Fibroblast of villous mesenchyme (primary cell): ENCODE results near the gene TAPT1. TPM values are rescaled to one million over a fixed set of nuclear protein-coding genes. Genes with fewer than 3 reads are reported as not detected.

ENCODE experiments used
- DNase-seq: peaks from one replicate; pipeline ENCODE4 v3.0.0-alpha.2; 2010; ENCODE audit warnings: low read depth
- H3K4me3 ChIP-seq: 2 replicates; pipeline ENCODE4 v1.5.1; 2011; ENCODE audit warnings: low read depth, mild to moderate bottlenecking, low read length
- total RNA-seq: library from RNA; depleted of rRNA; stranded (reverse); fragments of >200 nt; gene quantifications from 2 replicates; pipeline ENCODE4 v1.2.3, GENCODE V29; 2012
- TF ChIP-seq, protein P1 (sequence below): IDR thresholded peaks from 2 replicates; pipeline ENCODE4 v1.5.1; 2012; ENCODE audit warnings: low read depth, mild to moderate bottlenecking, low read length; ENCODE audit not compliant: insufficient read depth

Gene TAPT1
- total RNA-seq, 1 donor, result 28.5 TPM

GRCh38 chr4:16226816-16227461 lies 668 bp upstream of the TAPT1 start:
- peak overlapping the region; percentile 78 for H3K4me3 ChIP-seq
- DNase-seq, result peak; percentile 38
- TF ChIP-seq, protein P1, sequence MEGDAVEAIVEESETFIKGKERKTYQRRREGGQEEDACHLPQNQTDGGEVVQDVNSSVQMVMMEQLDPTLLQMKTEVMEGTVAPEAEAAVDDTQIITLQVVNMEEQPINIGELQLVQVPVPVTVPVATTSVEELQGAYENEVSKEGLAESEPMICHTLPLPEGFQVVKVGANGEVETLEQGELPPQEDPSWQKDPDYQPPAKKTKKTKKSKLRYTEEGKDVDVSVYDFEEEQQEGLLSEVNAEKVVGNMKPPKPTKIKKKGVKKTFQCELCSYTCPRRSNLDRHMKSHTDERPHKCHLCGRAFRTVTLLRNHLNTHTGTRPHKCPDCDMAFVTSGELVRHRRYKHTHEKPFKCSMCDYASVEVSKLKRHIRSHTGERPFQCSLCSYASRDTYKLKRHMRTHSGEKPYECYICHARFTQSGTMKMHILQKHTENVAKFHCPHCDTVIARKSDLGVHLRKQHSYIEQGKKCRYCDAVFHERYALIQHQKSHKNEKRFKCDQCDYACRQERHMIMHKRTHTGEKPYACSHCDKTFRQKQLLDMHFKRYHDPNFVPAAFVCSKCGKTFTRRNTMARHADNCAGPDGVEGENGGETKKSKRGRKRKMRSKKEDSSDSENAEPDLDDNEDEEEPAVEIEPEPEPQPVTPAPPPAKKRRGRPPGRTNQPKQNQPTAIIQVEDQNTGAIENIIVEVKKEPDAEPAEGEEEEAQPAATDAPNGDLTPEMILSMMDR, result no peak

DNA sequence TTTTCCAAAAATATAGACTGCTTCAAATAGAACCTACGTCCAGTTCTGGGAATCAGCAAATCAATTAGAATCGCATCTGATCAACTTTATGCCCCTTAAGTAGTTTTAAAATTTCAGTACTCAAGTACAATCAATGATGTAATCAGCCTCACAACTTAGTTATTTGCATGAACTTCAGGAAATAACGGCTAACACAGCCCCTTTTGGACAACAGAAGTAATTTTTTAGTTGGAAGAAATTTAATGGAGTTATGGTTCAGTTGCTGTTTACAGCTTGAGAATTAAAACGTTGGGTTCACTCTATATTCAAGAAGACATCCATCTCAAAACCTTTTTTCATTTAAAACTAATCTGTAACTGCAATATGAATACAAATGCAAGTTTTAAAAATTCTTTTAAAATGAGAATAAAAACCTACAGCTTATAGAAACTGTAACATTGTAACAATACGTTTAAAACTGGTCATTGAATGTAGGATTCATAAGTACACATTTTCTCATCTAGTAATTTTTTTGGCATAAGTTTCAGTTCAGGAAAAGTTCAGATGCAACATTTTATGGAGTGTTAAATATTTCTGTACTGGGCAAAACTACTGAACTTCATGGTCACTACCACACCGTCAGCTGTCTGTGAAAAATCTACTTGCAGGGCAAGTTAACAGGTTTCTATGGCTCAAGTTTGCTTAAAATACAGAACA lies 956 bp downstream of the TAPT1 start:
- DNase-seq, result peak; percentile 43
- TF ChIP-seq, protein P1, result no peak
- peak overlapping the region; percentile 78 for H3K4me3 ChIP-seq

GRCh38 chr4:16224264-16225166 lies 1.8 kb downstream of the TAPT1 start:
- TF ChIP-seq, protein P1, result no peak
- peak overlapping the region; percentile 78 for H3K4me3 ChIP-seq
- no peak for DNase-seq

GRCh38 chr4:16222957-16223527 lies 3.2 kb downstream of the TAPT1 start:
- TF ChIP-seq, protein P1, result no peak
- DNase-seq, result no peak
- H3K4me3 ChIP-seq, result no peak overlapping the region

GRCh38 chr4:16218950-16219349 lies 7.3 kb downstream of the TAPT1 start:
- TF ChIP-seq, protein P1, result no peak
- DNase-seq, result no peak
- no peak overlapping the region for H3K4me3 ChIP-seq

- TF ChIP-seq, protein P1, result no peak
- no peak overlapping the region for H3K4me3 ChIP-seq
- no peak for DNase-seq
Measured at GRCh38 chr4:16217300-16218051, 8.8 kb downstream of the TAPT1 start.
